Measurements from ENCODE around the gene DNAJA3. TPM values are rescaled to one million over a fixed set of nuclear protein-coding genes. Genes with fewer than 3 reads are reported as not detected.

The DNAJA3 gene
- total RNA-seq: 36.4 and 50.1 TPM in 2 replicates

DNA sequence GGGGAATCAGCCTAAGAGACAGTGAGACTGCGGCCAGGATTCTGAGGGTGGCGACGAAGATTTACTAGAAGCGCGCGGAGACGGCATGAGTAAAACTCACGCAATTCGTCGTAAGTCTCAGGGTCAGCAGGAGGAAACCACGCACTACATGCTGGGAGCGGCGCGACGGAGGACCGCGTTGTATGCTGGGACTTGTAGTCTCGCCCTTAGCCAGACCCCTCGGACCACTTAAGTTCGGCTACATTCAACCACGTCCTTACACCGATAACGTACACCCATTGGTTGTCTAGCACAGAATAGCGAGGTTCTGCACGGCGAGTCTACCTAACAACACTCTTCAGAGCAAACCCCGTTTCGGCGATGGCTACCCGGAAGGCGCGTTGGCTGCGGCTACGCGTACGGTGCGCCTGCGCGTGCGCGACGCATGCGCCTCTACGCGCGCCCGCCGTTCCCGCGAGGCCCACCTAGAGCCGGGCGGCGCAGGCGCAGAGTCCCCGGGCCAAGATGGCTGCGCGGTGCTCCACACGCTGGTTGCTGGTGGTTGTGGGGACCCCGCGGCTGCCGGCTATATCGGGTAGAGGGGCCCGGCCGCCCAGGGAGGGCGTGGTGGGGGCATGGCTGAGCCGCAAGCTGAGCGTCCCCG is at the start of gene DNAJA3:
Gene DNAJA3 (plus strand): TSS at position 491 of the 643 bp plus-strand sequence. CDS start 14 bp downstream, at position 505.
- peak; percentile 97 for DNase-seq (ENCODE audit: low read depth)
- H3K4me3 ChIP-seq (ENCODE audit: low read depth, low read length): peak within 1 kb of the TSS; percentile 78
- TF ChIP-seq, protein P1, sequence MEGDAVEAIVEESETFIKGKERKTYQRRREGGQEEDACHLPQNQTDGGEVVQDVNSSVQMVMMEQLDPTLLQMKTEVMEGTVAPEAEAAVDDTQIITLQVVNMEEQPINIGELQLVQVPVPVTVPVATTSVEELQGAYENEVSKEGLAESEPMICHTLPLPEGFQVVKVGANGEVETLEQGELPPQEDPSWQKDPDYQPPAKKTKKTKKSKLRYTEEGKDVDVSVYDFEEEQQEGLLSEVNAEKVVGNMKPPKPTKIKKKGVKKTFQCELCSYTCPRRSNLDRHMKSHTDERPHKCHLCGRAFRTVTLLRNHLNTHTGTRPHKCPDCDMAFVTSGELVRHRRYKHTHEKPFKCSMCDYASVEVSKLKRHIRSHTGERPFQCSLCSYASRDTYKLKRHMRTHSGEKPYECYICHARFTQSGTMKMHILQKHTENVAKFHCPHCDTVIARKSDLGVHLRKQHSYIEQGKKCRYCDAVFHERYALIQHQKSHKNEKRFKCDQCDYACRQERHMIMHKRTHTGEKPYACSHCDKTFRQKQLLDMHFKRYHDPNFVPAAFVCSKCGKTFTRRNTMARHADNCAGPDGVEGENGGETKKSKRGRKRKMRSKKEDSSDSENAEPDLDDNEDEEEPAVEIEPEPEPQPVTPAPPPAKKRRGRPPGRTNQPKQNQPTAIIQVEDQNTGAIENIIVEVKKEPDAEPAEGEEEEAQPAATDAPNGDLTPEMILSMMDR (IDR thresholded peaks at IDR 0.05; ENCODE audit: insufficient read depth, low read depth, low read length): no peak

DNA sequence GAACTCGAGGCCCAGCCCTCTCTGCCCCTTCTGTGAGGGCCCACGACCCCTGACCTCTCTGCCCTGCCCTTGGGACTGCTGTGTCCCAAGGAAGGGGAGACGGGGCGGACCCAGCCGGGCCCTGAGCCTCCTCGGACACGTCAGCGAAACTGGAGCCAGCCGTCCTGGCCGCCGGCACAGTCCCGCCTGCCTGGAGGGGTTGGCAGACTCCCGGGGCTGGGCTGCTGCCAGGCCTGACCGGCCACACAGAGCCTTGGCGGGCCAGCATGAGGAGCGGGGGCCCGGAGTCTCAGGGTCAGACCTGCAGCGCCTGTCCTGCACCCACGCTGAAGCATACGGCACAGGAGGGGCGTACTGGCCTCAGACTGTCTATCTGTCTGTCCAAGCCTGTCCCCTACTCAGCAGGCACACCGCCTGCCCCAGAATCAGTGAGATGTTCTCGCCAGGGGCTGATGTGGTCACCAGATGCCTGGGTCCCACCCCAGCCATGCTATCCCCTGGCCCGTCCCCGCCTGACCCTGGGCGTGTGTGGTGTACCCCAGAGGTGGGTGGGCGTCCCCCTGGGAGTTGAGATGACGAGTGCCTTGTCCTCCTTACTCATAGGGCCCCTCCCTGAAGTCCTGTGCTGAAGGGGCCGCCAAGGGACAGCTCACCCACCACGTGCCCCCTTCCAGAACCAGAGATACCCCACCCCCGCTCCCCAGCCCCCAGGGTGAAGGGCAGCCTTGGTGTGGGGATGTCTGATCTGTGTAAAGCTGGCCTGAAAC is 49.4 kb upstream of the DNAJA3 start:
- TF ChIP-seq, protein P1 (IDR thresholded peaks at IDR 0.05; ENCODE audit: insufficient read depth, low read depth, low read length): no peak
- peak; percentile 89 for DNase-seq (ENCODE audit: low read depth)
- H3K4me3 ChIP-seq (ENCODE audit: low read depth, low read length): peak overlapping the region; percentile 24

DNA sequence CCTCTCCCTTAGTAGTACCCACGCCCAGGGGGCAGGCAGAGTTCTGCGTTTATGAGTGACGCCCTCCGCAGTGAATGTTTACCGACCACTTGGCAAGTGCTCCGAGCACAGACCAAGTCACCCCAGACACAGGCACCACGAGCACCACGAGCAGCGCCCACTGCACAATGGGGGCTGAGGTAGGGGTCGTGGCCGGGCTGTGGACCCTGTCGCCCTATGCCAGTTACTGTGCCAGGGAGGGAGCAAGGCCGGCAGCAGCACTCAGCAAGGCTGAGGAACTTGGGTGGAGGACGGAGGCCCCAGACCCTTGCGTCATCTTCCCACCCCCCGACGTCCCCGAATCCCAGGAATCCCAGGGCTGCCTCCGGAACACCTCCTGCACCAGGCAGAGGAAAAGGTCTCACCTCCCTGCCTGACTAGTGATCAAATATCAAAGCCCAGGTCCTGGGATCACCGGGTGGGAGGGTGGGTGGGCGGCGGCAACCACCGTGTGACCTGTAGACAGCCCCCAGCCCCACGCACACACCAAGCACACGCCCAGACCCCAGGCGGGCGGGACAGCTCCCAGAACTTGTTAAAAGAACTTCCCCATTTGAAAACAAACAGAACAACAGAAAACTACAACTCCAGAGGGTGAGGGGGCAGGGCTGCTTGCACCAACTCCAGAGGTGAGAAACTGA is 48.6 kb upstream of the DNAJA3 start:
- DNase-seq (ENCODE audit: low read depth): no peak
- TF ChIP-seq, protein P1 (IDR thresholded peaks at IDR 0.05; ENCODE audit: insufficient read depth, low read depth, low read length): no peak

DNA sequence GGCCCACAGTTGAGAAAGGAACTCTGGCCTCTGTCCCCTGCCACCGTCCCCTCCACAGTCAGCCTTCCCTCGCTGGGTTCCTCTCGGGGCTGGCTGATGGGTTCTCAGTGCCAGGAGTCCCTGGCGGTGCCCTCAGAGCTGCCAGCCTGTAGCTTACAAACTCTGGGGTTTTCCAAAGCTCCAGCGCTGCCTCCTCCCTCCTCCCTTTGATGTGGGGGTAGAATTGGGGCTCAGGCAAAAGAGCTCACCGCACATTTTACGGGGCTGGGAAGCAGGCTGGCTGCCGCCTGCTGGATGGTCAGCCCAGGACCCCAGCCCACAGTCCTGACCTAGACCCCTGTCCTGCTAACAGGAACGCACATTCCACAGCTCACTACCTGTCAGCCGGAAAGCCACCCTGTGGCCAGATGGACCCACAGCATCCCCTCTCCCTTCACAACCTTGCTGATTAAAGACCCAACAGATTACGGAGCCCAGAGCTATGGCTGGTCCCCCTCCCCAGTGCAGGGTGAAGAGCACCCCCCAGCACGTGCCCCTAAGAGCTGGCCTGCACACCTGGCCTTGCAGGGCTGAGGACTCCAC is 48.0 kb upstream of the DNAJA3 start:
- TF ChIP-seq, protein P1 (IDR thresholded peaks at IDR 0.05; ENCODE audit: insufficient read depth, low read depth, low read length): peak; percentile 12
- DNase-seq (ENCODE audit: low read depth): no peak
- no peak overlapping the region for H3K4me3 ChIP-seq (ENCODE audit: low read depth, low read length)

More for the DNA sequence above, 48.6 kb upstream of the DNAJA3 start:
- H3K4me3 ChIP-seq (ENCODE audit: low read depth, low read length): peak overlapping the region; percentile 24

DNA sequence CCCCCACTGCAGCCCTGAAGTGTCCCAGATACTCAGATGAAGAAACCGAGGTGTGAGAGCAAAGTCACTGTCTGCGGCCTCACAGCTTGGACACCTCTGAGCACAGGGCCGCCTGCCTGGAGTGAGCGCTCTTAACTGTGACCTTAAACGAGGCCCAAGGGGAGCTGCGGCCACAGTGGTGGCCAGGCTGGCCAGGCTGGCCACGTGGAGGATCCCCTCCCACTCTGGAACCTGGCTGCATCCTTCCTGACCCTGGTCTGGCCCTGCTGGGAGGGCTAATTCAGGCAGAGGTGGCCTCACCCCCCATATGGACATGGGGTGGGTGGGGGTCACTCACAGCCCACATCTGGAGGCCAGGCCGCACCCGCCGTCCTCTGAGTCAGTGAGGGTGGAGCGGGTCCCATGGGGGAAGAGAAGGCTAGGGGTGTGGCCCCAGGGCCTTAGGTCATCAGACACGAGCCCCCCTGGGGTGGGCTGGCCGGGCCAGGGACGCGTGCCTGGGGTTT is 47.5 kb upstream of the DNAJA3 start:
- no peak overlapping the region for H3K4me3 ChIP-seq (ENCODE audit: low read depth, low read length)
- TF ChIP-seq, protein P1 (IDR thresholded peaks at IDR 0.05; ENCODE audit: insufficient read depth, low read depth, low read length): peak; percentile 1
- DNase-seq (ENCODE audit: low read depth): peak; percentile 71

DNA sequence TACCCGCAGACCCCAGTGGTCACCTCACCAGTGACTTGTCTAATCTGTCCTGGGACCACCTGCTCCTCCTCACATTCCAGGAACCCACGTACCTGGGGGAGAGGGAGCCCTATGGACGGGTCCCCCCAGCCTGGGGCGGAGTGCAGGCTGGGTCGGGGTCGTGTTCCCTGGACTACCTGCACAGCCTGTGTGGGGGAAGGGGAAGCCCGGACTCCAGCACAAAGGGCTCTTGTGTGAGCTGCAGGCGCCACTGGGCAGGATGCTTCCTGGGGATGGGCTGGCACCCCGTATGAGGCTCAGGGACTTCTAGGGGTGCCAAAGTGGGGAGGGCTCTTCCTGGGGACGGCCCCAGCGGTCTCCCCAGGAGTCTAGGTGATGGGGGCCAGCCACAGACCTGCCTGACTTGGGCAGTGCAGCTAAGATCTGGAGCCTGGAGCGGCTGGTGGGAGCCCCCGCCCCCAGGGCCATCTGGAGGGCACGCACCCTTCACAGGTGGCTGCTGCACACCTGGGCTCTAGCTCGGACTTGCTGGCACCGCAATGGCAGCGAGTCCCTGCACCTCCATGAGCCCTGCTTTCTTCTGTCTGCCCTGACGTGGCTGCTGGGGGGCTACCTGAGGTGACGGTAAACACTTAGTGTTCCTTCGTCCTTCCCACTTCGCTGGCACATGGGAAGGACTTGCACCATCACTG is 46.5 kb upstream of the DNAJA3 start:
- H3K4me3 ChIP-seq (ENCODE audit: low read depth, low read length): no peak overlapping the region
- DNase-seq (ENCODE audit: low read depth): no peak
- TF ChIP-seq, protein P1 (IDR thresholded peaks at IDR 0.05; ENCODE audit: insufficient read depth, low read depth, low read length): no peak
